GM12878 (cell line): ENCODE results near the gene CKS1B. TPM values are rescaled to one million over a fixed set of nuclear protein-coding genes. Genes with fewer than 3 reads are reported as not detected.

Experiments
- ASH2L ChIP-seq: fragments of 300-600, 200-600 bp; sonication (generic); IDR thresholded peaks from 2 replicates; pipeline ENCODE4 v1.6.1; 2017; ENCODE audit warnings: low read depth, mild to moderate bottlenecking, borderline replicate concordance
- BRCA1 ChIP-seq: IDR thresholded peaks from 2 replicates; pipeline ENCODE4 v1.6.1; 2011; ENCODE audit warnings: low read depth, low read length, improper control_type of control experiment
- CBX3 ChIP-seq: fragments of 200-600 bp; sonication (generic); IDR thresholded peaks from 2 replicates; pipeline ENCODE4 v1.6.1; 2016; ENCODE audit warnings: low read depth, borderline replicate concordance
- HDAC2 ChIP-seq: fragments of 200-600 bp; sonication (generic); IDR thresholded peaks from 2 replicates; pipeline ENCODE4 v1.6.1; 2017
- KLF5 ChIP-seq: fragments of 450-650 bp; IDR thresholded peaks from 2 replicates; pipeline ENCODE4 v1.6.1; 2014; ENCODE audit warnings: mild to moderate bottlenecking; ENCODE audit not compliant: partially characterized antibody
- NFXL1 ChIP-seq: fragments of 450-650 bp; IDR thresholded peaks from 2 replicates; pipeline ENCODE4 v1.6.1; 2017; ENCODE audit warnings: antibody characterized with exemption, mild to moderate bottlenecking, borderline replicate concordance
- POLR2AphosphoS2 ChIP-seq: IDR thresholded peaks from 2 replicates; pipeline ENCODE4 v1.6.1; 2011; ENCODE audit warnings: low read depth, mild to moderate bottlenecking, low read length, improper control_type of control experiment, moderate library complexity
- REST ChIP-seq: IDR thresholded peaks from 2 replicates; pipeline ENCODE4 v1.6.1; 2012; ENCODE audit warnings: mild to moderate bottlenecking, low read depth, low read length
- SIX5 ChIP-seq: IDR thresholded peaks from 2 replicates; pipeline ENCODE4 v1.6.1; 2011; ENCODE audit warnings: mild to moderate bottlenecking, low read depth, low read length, moderate library complexity; ENCODE audit not compliant: severe bottlenecking
- SPI1 ChIP-seq: IDR thresholded peaks from 2 replicates; pipeline ENCODE4 v1.6.1; 2011; ENCODE audit warnings: low read depth, mild to moderate bottlenecking, low read length, moderate library complexity, borderline replicate concordance; ENCODE audit not compliant: insufficient read depth
- TCF7 ChIP-seq: IDR thresholded peaks from 2 replicates; pipeline ENCODE4 v1.6.1; 2014; ENCODE audit warnings: antibody characterized with exemption, borderline replicate concordance
- WRNIP1 ChIP-seq: IDR thresholded peaks from 2 replicates; pipeline ENCODE4 v1.6.1; 2011; ENCODE audit warnings: low read depth, low read length, improper control_type of control experiment, borderline replicate concordance
- YY1 ChIP-seq: IDR thresholded peaks from 2 replicates; pipeline ENCODE4 v1.6.1; 2011; ENCODE audit warnings: low read depth, mild to moderate bottlenecking, low read length
- ZNF622 ChIP-seq: fragments of 450-650 bp; IDR thresholded peaks from 2 replicates; pipeline ENCODE4 v1.6.1; 2017; ENCODE audit warnings: mild to moderate bottlenecking, inconsistent platforms
- polyA plus RNA-seq, 11 experiments: library from polyadenylated mRNA; depleted of rRNA in 4 of 11; unstranded in 6 of 11; stranded (reverse) in 5 of 11; fragments of >200 nt; fragmentation: Nextera tagmentation in 4 of 11; fragmentation: Illumina TruSeq in 1 of 11; extraction: Ambion mirVana in 4 of 11; extraction: Trizol in 1 of 11; gene quantifications; 1 replicate in 1 of 11; 2 replicates in 10 of 11; pipeline versions ENCODE4 v1.2.1 to v1.2.3, GENCODE V29; 2011 to 2016; ENCODE audit warnings: inconsistent platforms in 2 of 11, missing spikeins in 2 of 11, low read depth in 1 of 11
- total RNA-seq, 4 experiments: library from RNA; depleted of rRNA in 3 of 4; stranded (reverse); fragments of >200 nt in 3 of 4; fragmentation: Illumina TruSeq in 1 of 4; extraction: Trizol in 1 of 4; gene quantifications; 2 replicates each; pipeline versions ENCODE4 v1.2.1 to v1.2.3, GENCODE V29; 2013 to 2021
- TF ChIP-seq, protein P1 (sequence below): fragments of 450-650 bp; IDR thresholded peaks from 2 replicates; pipeline ENCODE4 v1.6.1; 2016; ENCODE audit warnings: mild to moderate bottlenecking
- TF ChIP-seq, protein P2 (sequence below): fragments of 450-650 bp; IDR thresholded peaks from 2 replicates; pipeline ENCODE4 v1.6.1; 2018; ENCODE audit warnings: borderline replicate concordance, mild to moderate bottlenecking; ENCODE audit not compliant: partially characterized antibody
- TF ChIP-seq, protein P3 (sequence below): IDR thresholded peaks from 2 replicates; pipeline ENCODE4 v1.6.1; 2012; ENCODE audit warnings: low read depth, low read length, improper control_type of control experiment
- TF ChIP-seq, protein P4 (sequence below): fragments of 450-650 bp; IDR thresholded peaks from 2 replicates; pipeline ENCODE4 v1.6.1; 2017; ENCODE audit warnings: low read depth, mild to moderate bottlenecking, moderate library complexity

The CKS1B gene
- total and polyA plus RNA-seq, 10 of the 15 experiments (the other 5 are each of a cell fraction or from before 2014, with no cell fraction given): 125 to 608 (median 364) TPM

DNA sequence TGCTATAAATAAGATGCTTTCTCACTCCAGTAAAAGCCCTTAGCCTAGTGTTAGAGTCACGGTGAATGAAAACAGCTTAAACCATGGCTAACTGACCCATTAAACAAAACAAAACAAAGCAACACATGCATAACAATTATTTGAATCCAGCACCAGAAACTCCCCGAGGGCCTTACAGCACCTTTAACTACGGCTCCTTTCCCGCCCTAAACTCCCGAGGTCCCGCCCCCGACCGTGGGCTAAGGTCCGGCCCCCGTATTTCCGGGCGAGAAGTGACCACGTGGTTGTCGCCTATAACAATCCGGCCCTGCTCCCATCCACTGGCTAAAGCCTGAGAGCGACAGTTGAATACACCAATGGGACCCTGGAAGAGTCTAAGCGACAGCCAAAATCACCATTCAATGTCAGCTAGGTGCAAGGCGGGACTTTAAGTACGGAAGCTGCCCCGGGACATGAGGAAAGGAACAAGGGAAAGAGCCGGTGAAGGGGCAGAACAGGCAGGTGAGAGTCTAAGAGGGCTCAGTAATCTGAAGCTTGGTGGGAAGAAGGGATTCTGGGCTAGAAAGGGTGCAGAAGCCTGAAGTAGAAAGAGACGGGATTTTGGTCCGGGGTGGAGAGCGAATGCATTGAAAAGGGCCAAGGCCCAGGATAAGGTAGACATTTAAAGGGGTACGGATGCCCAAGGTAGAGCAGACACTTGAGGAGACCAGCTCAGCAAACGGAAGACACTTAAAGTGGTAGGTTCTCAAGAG is 8.6 kb downstream of the CKS1B start, which contains the start of gene FLAD1 (continued):
- TF ChIP-seq NFXL1 (no peak), SIX5 (peak; percentile 28), CBX3 (no peak), BRCA1 (no peak), WRNIP1 (no peak), KLF5 (peak; percentile 96), REST (no peak), POLR2AphosphoS2 (no peak; the same call in 1 of the 2 replicates), ZNF622 (no peak), SPI1 (peak; percentile 23; the same call in 1 of the 2 replicates), ASH2L (no peak), YY1 (peak; percentile 48; the same call in 1 of the 2 replicates), HDAC2 (no peak), TCF7 (no peak)
- TF ChIP-seq, protein P1, sequence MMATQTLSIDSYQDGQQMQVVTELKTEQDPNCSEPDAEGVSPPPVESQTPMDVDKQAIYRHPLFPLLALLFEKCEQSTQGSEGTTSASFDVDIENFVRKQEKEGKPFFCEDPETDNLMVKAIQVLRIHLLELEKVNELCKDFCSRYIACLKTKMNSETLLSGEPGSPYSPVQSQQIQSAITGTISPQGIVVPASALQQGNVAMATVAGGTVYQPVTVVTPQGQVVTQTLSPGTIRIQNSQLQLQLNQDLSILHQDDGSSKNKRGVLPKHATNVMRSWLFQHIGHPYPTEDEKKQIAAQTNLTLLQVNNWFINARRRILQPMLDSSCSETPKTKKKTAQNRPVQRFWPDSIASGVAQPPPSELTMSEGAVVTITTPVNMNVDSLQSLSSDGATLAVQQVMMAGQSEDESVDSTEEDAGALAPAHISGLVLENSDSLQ: peak; percentile 100
- TF ChIP-seq, protein P2, sequence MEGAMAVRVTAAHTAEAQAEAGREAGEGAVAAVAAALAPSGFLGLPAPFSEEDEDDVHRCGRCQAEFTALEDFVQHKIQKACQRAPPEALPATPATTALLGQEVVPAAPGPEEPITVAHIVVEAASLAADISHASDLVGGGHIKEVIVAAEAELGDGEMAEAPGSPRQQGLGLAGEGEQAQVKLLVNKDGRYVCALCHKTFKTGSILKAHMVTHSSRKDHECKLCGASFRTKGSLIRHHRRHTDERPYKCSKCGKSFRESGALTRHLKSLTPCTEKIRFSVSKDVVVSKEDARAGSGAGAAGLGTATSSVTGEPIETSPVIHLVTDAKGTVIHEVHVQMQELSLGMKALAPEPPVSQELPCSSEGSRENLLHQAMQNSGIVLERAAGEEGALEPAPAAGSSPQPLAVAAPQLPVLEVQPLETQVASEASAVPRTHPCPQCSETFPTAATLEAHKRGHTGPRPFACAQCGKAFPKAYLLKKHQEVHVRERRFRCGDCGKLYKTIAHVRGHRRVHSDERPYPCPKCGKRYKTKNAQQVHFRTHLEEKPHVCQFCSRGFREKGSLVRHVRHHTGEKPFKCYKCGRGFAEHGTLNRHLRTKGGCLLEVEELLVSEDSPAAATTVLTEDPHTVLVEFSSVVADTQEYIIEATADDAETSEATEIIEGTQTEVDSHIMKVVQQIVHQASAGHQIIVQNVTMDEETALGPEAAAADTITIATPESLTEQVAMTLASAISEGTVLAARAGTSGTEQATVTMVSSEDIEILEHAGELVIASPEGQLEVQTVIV: peak; percentile 96
- TF ChIP-seq, protein P3, sequence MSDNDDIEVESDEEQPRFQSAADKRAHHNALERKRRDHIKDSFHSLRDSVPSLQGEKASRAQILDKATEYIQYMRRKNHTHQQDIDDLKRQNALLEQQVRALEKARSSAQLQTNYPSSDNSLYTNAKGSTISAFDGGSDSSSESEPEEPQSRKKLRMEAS: peak; percentile 88
- TF ChIP-seq, protein P4, sequence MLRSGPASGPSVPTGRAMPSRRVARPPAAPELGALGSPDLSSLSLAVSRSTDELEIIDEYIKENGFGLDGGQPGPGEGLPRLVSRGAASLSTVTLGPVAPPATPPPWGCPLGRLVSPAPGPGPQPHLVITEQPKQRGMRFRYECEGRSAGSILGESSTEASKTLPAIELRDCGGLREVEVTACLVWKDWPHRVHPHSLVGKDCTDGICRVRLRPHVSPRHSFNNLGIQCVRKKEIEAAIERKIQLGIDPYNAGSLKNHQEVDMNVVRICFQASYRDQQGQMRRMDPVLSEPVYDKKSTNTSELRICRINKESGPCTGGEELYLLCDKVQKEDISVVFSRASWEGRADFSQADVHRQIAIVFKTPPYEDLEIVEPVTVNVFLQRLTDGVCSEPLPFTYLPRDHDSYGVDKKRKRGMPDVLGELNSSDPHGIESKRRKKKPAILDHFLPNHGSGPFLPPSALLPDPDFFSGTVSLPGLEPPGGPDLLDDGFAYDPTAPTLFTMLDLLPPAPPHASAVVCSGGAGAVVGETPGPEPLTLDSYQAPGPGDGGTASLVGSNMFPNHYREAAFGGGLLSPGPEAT: peak; percentile 94
